ENCODE data around the gene ZNF605. TPM values are rescaled to one million over a fixed set of nuclear protein-coding genes. Genes with fewer than 3 reads are reported as not detected.
"Not testable (repeated sequence)": the region's sequence is repeated elsewhere in the genome, so short reads cannot be mapped to it uniquely, and the experiment has no call there.

ZNF605 gene
- total RNA-seq, 2 experiments from 2014 or later = 8.0 to 8.3 TPM

DNA sequence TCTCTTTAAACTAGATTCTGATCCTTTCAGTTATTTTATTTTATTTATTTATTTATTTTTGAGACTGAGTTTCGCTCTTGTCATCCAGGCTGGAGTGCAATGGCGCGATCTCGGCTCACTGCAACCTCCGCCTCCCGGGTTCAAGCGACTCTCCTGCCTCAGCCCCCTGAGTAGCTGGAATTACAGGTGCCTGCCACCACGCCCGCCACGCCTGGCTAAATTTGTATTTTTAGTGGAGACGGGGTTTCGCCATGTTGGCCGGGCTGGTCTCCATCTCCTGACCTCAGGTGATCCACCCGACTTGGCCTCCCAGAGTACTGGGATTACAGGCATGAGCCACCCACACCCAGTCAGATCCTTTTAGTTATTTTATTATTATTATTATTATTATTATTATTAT lies 5.7 kb upstream of the ZNF605 start:
- DNase-seq; H3K4me1 Mint-ChIP-seq; H3K27ac Mint-ChIP-seq; ATAC-seq; H3K4me3 Mint-ChIP-seq; H3K27me3 Mint-ChIP-seq; POLR2A ChIA-PET; intact Hi-C loops (cut with DNase I, micrococcal nuclease); H3K9me3 Mint-ChIP-seq (ENCODE audit: low read depth); CTCF ChIA-PET: not testable (repeated sequence)
- H3K36me3 Mint-ChIP-seq (ENCODE audit: low read depth) = peaks cover 24% of the 10 kb centered on the region

DNA sequence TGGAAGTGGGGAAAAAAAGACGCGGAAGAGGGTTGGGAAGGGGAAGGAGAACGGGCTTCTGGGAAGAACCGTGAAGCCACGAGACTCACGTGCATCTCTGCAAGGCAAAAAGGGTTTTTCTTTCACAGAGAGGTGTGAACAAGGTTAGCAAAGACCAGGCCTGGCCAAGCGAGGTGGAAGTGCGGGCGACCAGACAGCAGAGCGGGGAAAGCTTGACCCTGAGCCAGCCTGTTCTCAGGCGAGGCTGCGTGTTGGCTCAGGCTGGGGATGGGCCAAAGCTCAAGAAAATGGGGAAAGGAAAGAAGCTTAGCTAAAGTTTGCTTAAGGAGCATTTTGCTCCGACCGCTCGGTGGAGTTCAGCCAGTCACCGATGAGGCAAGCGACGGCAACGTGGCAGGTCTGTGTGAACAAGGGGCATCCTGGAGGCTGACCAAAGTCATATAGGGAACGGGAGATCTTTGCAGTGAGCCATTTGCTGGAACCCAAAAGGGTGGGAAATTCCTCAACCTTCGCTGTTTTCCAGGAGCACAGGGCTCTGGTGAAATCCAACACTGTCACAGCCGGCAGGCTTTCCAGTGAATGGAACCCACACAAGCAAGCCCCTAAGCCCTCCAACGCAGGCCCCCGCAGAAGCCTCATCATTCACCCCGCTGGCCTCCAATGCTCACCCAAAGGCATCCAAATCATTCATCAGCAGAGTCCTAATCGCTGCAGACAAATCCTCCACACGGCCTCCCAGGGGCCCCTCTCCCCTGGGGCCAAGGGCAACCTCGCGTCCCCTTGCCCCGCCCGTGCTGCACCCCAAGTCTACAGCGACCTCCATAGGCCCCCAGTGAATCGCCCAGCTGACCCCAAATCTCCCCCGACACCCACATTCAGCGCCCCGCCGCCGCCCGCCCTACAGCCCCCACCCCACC lies 754 bp downstream of the ZNF605 start:
- intact Hi-C loops (cut with DNase I, micrococcal nuclease) = loop anchor here (1.0 to 2.0 kb wide), 9 partner anchors 31 to 226 kb away; partner anchors contain the start of genes ZNF140 (in 2 of the 2), ZNF26 (in 2 of the 2), CHFR (in 1 of the 2) and ZNF10 (in 1 of the 2)
- no peaks in the 10 kb centered on the region for H3K27me3 Mint-ChIP-seq
- POLR2A ChIA-PET = no interaction called here
- peaks cover 22% of the 10 kb centered on the region for H3K36me3 Mint-ChIP-seq (ENCODE audit: low read depth)
- H3K4me3 Mint-ChIP-seq = peak overlapping the region; percentile 93
- H3K9me3 Mint-ChIP-seq (ENCODE audit: low read depth) = peaks cover 12% of the 10 kb centered on the region
- peak overlapping the region; percentile 82 for H3K27ac Mint-ChIP-seq
- CTCF ChIA-PET = no interaction called here
- peak; percentile 58 for DNase-seq
- H3K4me1 Mint-ChIP-seq = peaks cover 22% of the 10 kb centered on the region
- peak; percentile 54 for ATAC-seq

DNA sequence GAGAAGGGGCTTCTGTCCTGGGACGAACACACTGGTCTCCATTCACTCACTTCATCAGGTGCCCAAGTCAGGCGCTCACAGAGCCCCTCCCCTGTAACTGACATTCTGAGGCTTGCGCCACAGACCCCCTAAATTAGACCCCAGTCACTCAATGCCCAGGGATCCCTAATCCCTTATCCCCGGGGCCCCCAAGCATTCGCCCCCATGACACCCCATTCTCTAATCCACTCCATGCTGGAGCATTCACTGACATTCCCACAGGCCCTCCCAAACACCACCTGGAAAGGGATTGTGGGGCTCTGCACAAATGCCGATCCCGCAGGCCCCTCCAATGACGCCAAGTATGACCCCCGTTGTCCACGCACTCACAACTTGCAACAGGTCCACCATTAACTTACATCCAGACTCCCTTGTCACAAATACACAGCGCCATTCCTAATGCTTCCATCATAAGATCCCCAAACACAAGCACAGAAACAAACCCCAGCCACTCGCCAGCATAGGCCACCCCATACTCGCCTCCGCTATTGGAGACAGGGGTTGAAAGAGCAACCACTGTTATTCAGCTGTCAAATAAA lies 1.5 kb downstream of the ZNF605 start:
- H3K27ac Mint-ChIP-seq = peak overlapping the region; percentile 82
- intact Hi-C loops (cut with DNase I, micrococcal nuclease) = no loop called here
- H3K4me3 Mint-ChIP-seq = peak overlapping the region; percentile 93
- peak; percentile 17 for DNase-seq
- CTCF ChIA-PET = no interaction called here
- POLR2A ChIA-PET = no interaction called here
- peaks cover 14% of the 10 kb centered on the region for H3K9me3 Mint-ChIP-seq (ENCODE audit: low read depth)
- H3K36me3 Mint-ChIP-seq (ENCODE audit: low read depth) = peaks cover 21% of the 10 kb centered on the region
- peaks cover 22% of the 10 kb centered on the region for H3K4me1 Mint-ChIP-seq
- no peak for ATAC-seq
- H3K27me3 Mint-ChIP-seq = no peaks in the 10 kb centered on the region

DNA sequence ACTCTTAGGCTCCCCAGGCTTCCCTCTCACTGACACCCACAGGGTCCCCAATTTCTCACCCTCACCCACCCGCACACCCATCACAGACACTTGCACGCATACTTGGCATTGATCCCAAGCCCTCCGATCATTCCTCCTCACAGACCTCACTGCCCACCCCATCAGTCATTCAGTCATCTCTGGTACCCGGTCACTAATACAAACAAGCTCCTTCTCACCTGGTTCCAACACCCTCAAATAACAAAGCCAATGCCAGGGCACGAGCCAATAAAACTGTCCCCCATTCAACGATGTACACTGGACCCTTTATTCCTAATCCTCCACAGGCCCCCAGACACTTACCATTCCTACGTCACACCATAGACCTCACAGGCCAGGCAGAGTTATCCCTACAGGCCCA lies 2.3 kb downstream of the ZNF605 start:
- CTCF ChIA-PET = no interaction called here
- DNase-seq (no peak), ATAC-seq (no peak)
- H3K4me3 Mint-ChIP-seq = no peak overlapping the region
- intact Hi-C loops (cut with DNase I, micrococcal nuclease) = no loop called here
- H3K27me3 Mint-ChIP-seq = no peaks in the 10 kb centered on the region
- no peak overlapping the region for H3K27ac Mint-ChIP-seq
- peaks cover 21% of the 10 kb centered on the region for H3K9me3 Mint-ChIP-seq (ENCODE audit: low read depth)
- POLR2A ChIA-PET = no interaction called here
- peaks cover 28% of the 10 kb centered on the region for H3K36me3 Mint-ChIP-seq (ENCODE audit: low read depth)
- H3K4me1 Mint-ChIP-seq = peaks cover 22% of the 10 kb centered on the region

GRCh38 chr12:132953163-132953425 lies 3.0 kb downstream of the ZNF605 start:
- Mint-ChIP-seq H3K4me1 (peaks cover 22% of the 10 kb centered on the region), H3K4me3 (no peak overlapping the region), H3K27me3 (no peaks in the 10 kb centered on the region), H3K9me3 (ENCODE audit: low read depth) (peaks cover 28% of the 10 kb centered on the region), H3K36me3 (ENCODE audit: low read depth) (peaks cover 35% of the 10 kb centered on the region), H3K27ac (no peak overlapping the region)
- ChIA-PET CTCF (no interaction called here), POLR2A (no interaction called here)
- no peak for ATAC-seq
- intact Hi-C loops (cut with DNase I, micrococcal nuclease) = no loop called here
- DNase-seq = no peak

DNA sequence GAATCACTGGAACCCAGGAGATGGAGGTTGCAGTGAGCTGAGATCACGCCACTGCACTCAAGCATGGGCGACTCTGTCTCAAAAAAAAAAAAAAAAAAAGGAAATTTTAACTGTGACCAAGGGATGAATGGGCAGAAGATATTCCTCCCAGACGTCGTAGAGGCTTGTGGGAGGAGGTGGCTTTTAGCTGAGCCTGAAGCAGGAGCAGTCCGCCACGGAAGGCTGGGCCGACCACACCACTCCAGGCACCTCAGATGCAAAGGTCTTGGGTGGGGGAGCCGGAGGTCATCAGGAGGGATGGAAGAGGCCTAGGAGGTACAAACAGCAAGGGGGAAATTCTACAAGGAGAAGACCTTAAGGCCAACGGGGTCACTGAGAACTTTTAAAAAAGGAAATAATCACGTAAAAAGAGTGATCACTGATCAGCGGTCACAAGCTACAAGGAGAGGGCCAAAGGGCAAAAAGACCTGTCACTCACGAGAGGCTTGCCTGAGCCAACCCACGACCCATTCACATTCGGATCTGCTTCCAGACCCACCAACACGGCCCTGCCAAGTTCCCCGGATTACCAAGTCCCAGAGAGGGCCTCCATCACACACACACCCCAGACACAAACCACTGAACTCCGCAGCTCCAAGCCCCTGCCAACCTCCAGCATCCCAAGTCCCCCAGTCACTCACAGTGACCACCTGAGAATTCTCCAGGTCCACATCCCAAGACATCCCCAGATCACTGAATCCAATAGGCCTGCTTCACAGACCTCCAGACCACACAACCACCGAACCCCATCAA lies 3.5 kb downstream of the ZNF605 start:
- H3K9me3 Mint-ChIP-seq (ENCODE audit: low read depth) = peaks cover 30% of the 10 kb centered on the region
- ChIA-PET CTCF (no interaction called here), POLR2A (no interaction called here)
- H3K27me3 Mint-ChIP-seq = no peaks in the 10 kb centered on the region
- peaks cover 22% of the 10 kb centered on the region for H3K4me1 Mint-ChIP-seq
- H3K4me3 Mint-ChIP-seq = no peak overlapping the region
- no peak for ATAC-seq
- intact Hi-C loops (cut with DNase I, micrococcal nuclease) = no loop called here
- peaks cover 39% of the 10 kb centered on the region for H3K36me3 Mint-ChIP-seq (ENCODE audit: low read depth)
- no peak overlapping the region for H3K27ac Mint-ChIP-seq
- no peak for DNase-seq

GRCh38 chr12:132951649-132952048 lies 4.5 kb downstream of the ZNF605 start:
- ChIA-PET POLR2A (no interaction called here), CTCF (no interaction called here)
- no peak overlapping the region for H3K4me3 Mint-ChIP-seq
- intact Hi-C loops (cut with DNase I, micrococcal nuclease) = no loop called here
- no peak for ATAC-seq
- H3K27ac Mint-ChIP-seq = no peak overlapping the region
- H3K9me3 Mint-ChIP-seq (ENCODE audit: low read depth) = peaks cover 30% of the 10 kb centered on the region
- no peak for DNase-seq
- H3K4me1 Mint-ChIP-seq = peaks cover 17% of the 10 kb centered on the region
- H3K27me3 Mint-ChIP-seq = no peaks in the 10 kb centered on the region
- peaks cover 43% of the 10 kb centered on the region for H3K36me3 Mint-ChIP-seq (ENCODE audit: low read depth)

GRCh38 chr12:132950844-132951535 lies 5.1 kb downstream of the ZNF605 start:
- Mint-ChIP-seq H3K36me3 (ENCODE audit: low read depth) (peaks cover 46% of the 10 kb centered on the region), H3K27ac (no peak overlapping the region), H3K4me3 (no peak overlapping the region), H3K27me3 (no peaks in the 10 kb centered on the region), H3K9me3 (ENCODE audit: low read depth) (peaks cover 33% of the 10 kb centered on the region), H3K4me1 (peaks cover 16% of the 10 kb centered on the region)
- DNase-seq (no peak), ATAC-seq (no peak)
- ChIA-PET POLR2A (no interaction called here), CTCF (no interaction called here)
- intact Hi-C loops (cut with DNase I, micrococcal nuclease) = no loop called here

DNA sequence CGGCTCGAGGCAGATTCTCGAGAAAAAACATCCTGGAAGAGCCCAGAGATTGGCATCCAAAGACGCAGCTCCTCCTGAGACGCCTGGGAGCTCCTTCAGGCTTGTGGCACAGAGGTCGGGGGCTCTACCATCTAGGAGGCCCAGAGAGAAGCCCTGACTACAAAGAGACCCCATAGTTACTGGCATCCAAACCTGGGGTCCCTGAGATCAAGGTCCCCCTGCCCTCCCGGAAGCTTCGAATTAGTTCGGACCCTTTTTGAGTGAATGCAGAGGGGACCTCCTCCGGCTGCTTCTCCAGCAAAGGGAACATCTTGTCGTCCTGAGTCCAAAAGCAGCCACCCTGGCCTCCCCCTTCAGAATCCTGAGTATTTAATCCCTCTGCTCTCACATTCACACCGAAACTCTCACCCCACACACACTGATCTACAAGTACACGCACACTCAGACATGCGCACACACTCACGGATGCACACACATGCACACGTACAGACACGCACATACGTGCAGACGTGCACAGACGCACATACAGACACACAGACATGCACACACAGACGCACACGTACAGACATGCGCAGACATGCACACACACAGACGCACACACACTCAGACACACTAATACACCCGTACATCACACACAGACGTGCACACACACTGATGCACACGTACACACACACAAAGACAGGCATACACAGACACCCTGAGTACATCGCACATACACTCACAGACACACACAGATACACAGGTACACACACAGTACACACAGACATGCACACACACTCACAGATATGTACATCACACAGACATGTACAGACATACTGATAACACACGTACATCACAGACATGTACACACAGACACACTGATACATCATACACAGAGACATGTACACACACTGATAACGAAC lies 5.9 kb downstream of the ZNF605 start:
- H3K27me3 Mint-ChIP-seq = no peaks in the 10 kb centered on the region
- peaks cover 14% of the 10 kb centered on the region for H3K4me1 Mint-ChIP-seq
- H3K36me3 Mint-ChIP-seq (ENCODE audit: low read depth) = peaks cover 53% of the 10 kb centered on the region
- no peak overlapping the region for H3K27ac Mint-ChIP-seq
- no peak overlapping the region for H3K4me3 Mint-ChIP-seq
- intact Hi-C loops (cut with DNase I, micrococcal nuclease) = no loop called here
- ATAC-seq = no peak
- DNase-seq = no peak
- H3K9me3 Mint-ChIP-seq (ENCODE audit: low read depth) = peaks cover 38% of the 10 kb centered on the region
- POLR2A ChIA-PET = no interaction called here
- CTCF ChIA-PET = interaction anchor here (0.6 to 0.7 kb wide), 2 partner anchors 13 to 187 kb away, joined by 4 to 5 read pairs; no protein-coding TSS in a partner anchor

DNA sequence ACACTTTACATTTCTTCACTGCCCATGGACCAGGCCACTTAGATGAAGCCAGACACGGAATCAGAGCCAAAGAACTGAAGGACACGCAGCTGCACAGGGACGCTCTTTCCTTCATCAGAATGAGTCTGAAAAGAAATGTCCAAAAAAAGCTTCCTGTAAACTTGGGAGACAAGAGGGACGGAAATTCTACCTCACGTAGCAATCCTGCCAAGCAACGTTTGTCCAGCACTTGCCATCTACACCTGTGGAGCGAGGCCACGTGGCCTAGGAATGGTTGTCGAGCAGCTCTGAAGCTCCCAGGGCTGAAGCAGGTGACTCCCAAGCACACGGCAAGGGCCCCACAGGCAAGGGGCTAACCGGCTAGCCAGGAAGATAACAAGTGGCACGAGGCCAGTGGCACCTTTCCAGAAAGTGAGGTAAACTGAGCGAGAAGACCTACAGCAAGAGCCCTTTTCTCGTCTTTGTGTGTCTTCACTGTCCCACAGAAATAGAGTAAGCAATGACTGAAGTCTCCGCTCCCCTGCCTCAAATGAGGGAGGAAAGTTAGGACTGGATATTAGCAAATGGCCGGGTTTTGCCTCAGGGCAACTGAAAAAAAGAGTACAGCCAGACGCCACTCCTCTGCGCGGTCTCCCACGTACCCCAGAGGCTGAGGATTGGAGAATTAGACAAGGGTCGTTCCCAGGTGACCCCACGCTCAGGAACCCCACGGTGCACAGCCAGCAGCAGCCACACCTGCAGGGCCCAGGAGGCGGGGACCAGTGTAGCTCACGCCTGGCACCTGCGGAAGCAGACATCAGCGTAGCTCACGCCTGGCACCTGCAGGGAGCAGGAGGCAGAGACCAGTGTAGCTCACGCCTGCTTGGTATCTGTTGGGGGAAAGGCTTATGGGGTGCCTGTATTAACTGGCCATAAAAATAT lies 7.7 kb downstream of the ZNF605 start:
- no peaks in the 10 kb centered on the region for H3K4me1 Mint-ChIP-seq
- DNase-seq (no peak), ATAC-seq (no peak)
- POLR2A ChIA-PET = no interaction called here
- no peaks in the 10 kb centered on the region for H3K27me3 Mint-ChIP-seq
- H3K27ac Mint-ChIP-seq = no peak overlapping the region
- H3K36me3 Mint-ChIP-seq (ENCODE audit: low read depth) = peaks cover 64% of the 10 kb centered on the region
- H3K9me3 Mint-ChIP-seq (ENCODE audit: low read depth) = peaks cover 41% of the 10 kb centered on the region
- CTCF ChIA-PET = no interaction called here
- no peak overlapping the region for H3K4me3 Mint-ChIP-seq
- intact Hi-C loops (cut with DNase I, micrococcal nuclease) = no loop called here

Data from activated CD4-positive, alpha-beta T cell treated with anti-CD3 and anti-CD28 coated beads for 36 hours (primary cell).